Jurkat, Clone E6-1 (cell line): Measurements from ENCODE around the gene RAB3C. TPM values are rescaled to one million over a fixed set of nuclear protein-coding genes. Genes with fewer than 3 reads are reported as not detected.
"Not testable (repeated sequence)": the region's sequence is repeated elsewhere in the genome, so short reads cannot be mapped to it uniquely, and the experiment has no call there.

Experiments
- DNase-seq: peaks from one replicate; pipeline ENCODE4 v3.0.0-alpha.2; 2011; ENCODE audit warnings: low read depth, low spot score
- H3K4me3 ChIP-seq: 2 replicates; pipeline ENCODE4 v1.5.1; 2011; ENCODE audit warnings: mild to moderate bottlenecking, low read length, control low read depth, moderate library complexity
- polyA plus RNA-seq: library from polyadenylated mRNA; unstranded; fragments of >200 nt; gene quantifications from one replicate; pipeline ENCODE4 v1.2.1, GENCODE V29; 2012; ENCODE audit warnings: missing spikeins; ENCODE audit not compliant: insufficient read length, insufficient read depth

RAB3C gene
- not detected for polyA plus RNA-seq

GRCh38 chr5:58582803-58583491, at the start of gene RAB3C:
Gene RAB3C (plus strand): TSS chr5:58583075. CDS start chr5:58583209, 134 bp downstream.
- DNase-seq: no peak
- no peak within 1 kb of the TSS for H3K4me3 ChIP-seq

DNA sequence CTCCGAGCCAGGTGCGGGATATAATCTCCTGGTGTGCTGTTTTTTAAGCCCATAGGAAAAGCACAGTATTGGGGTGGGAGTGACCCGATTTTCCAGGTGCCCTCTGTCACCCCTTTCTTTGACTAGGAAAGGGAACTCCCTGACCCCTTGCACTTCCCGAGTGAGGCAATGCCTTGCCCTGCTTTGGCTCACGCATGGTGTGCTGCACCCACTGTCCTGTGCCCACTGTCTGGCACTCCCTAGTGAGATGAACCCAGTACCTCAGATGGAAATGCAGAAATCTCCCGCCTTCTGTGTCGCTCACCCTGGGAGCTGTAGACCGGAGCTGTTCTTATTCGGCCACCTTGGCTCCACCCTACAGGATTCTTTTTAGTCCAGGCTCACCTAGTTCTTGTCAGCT, 40.9 kb upstream of the RAB3C start:
- H3K4me3 ChIP-seq, DNase-seq: not testable (repeated sequence)

DNA sequence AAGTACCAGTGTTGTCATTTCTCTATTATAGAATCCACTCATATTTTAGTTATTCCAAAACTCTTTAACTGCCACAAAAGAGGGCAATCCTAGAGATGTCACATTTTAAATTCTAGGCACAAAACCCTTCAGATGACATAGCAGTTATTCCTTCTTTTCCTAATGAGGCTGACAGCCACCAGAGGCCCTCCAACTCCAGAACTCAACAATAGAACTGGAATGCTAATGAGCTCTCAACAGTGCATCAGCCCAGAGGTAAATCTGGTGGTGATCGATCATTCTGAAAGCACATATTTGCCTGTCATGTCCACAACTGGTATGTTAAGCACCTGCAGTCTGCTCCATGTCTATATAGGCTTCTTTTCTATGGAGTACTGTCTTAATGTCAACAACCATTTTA, 40.2 kb upstream of the RAB3C start:
- DNase-seq: no peak
- no peak overlapping the region for H3K4me3 ChIP-seq

GRCh38 chr5:58543723-58544122, 39.2 kb upstream of the RAB3C start:
- no peak for DNase-seq
- H3K4me3 ChIP-seq: no peak overlapping the region

DNA sequence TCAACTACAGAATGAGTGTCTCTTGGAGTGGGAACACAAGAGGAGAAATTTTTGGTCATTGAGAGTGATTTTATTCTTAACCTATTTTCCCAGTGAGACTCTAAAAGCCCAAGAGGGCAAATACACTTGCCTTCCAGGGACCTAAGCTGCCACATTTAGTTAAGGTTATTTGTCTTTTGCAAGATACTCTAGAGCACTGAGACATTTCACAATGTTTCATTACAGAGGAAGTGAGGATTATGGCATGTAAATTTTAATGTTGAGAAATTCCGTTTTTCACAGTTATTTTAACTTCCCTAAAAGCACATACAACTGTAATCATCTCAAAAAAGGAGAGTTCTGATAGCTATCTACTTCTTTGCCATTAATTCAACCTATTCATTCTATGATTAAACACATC, 38.7 kb upstream of the RAB3C start:
- no peak overlapping the region for H3K4me3 ChIP-seq
- DNase-seq: no peak

GRCh38 chr5:58544926-58545325, 37.9 kb upstream of the RAB3C start:
- no peak for DNase-seq

GRCh38 chr5:58545912-58546311, 37.0 kb upstream of the RAB3C start:
- DNase-seq: no peak
- H3K4me3 ChIP-seq: no peak overlapping the region

More at GRCh38 chr5:58544926-58545325, 37.9 kb upstream of the RAB3C start:
- H3K4me3 ChIP-seq: no peak overlapping the region

DNA sequence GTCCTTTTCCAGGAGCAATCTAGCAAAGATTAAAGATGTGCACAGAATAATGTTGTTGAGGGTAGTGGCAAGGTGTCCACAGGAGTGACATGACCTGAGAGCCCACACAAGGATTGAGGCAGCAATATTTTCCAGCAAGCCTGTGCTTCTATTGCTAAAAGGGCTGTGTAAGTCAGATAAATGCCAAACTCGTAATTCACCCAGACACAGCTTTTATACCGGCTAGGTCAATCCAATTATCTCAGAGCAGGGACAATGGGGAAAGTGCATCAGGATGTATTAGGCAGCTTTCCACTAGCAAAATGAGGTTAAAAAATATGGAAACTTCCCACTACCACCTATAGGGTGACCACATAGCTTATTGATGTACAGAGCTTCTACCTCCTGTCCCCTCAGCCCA, 34.8 kb upstream of the RAB3C start:
- no peak overlapping the region for H3K4me3 ChIP-seq
- no peak for DNase-seq

DNA sequence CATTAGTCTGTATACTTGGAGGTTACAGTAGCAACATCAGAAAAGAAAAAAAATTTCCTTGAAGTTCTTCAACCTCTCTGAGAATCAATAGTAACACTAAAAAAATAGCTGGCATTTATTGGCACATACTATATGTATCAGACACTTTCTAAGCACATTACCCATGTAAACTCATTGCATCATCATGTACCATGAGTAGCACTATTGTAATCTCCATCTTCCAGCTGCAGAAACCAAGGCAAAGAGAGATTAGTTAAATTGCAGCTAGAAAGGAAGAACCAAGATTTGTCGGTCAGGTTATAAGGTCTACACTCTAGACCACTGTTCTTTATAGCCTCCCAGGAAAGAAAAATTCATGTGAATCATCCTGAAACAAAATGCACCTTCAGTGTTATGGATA, 31.4 kb upstream of the RAB3C start:
- DNase-seq: no peak

GRCh38 chr5:58557665-58558338, 25.1 kb upstream of the RAB3C start:
- DNase-seq, H3K4me3 ChIP-seq: not testable (repeated sequence)

More for the DNA sequence above, 31.4 kb upstream of the RAB3C start:
- no peak overlapping the region for H3K4me3 ChIP-seq

DNA sequence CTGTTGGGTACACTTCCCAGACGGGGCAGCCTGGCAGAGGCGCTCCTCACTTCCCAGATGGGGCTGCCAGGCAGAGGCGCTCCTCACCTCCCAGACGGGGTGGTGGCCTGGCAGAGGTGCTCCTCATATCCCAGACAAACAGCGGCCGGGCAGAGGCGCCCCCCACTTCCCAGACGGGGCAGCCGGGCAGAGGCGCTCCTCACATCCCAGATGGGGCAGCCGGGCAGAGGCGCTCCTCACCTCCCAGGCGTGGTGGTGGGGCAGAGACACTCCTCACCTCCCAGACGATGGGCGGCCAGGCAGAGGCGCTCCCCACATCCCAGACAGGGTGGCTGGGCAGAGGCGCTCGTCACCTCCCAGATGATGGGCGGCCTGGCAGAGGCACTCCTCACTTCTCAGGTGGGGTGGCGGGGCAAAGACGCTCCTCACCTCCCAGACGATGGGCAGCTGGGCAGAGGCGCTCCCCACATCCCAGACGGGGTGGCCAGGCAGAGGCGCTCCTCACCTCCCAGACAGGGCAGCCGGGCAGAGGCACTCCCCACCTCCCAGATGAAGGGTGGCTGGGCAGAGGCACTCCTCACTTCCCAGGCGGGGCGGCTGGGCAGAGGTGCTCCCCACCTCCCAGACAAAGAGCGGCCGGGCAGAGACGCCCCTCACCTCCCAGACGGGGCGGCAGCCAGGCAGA, 19.7 kb upstream of the RAB3C start:
- H3K4me3 ChIP-seq, DNase-seq: not testable (repeated sequence)

GRCh38 chr5:58564043-58564832, 18.6 kb upstream of the RAB3C start:
- not testable (repeated sequence) for H3K4me3 ChIP-seq, DNase-seq

- no peak overlapping the region for H3K4me3 ChIP-seq
- no peak for DNase-seq
These were observed 17.8 kb upstream of the RAB3C start for GRCh38 chr5:58565033-58565432.

GRCh38 chr5:58571501-58571900, 11.4 kb upstream of the RAB3C start:
- no peak overlapping the region for H3K4me3 ChIP-seq
- DNase-seq: no peak

DNA sequence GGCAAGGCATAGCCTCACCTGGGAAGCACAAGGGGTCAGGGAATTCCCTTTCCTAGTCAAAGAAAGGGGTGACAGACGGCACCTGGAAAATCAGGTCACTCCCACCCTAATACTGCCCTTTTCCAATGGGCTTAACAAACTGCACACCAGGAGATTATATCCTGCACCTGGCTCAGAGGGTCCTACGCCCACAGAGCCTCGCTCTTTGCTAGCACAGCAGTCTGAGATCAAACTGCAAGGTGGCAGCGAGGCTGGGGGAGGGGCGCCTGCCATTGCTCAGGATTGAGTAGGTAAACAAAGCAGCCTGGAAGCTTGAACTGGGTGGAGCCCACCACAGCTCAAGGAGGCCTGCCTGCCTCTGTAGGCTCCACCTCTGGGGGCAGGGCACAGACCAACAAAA, 9.9 kb upstream of the RAB3C start:
- not testable (repeated sequence) for H3K4me3 ChIP-seq, DNase-seq

- no peak for DNase-seq
- no peak overlapping the region for H3K4me3 ChIP-seq
These were observed 3.1 kb upstream of the RAB3C start for GRCh38 chr5:58579781-58580180.

GRCh38 chr5:58582019-58582802, 664 bp upstream of the RAB3C start:
- no peak overlapping the region for H3K4me3 ChIP-seq
- no peak for DNase-seq

GRCh38 chr5:58595952-58596351, 13.1 kb downstream of the RAB3C start:
- DNase-seq: no peak

DNA sequence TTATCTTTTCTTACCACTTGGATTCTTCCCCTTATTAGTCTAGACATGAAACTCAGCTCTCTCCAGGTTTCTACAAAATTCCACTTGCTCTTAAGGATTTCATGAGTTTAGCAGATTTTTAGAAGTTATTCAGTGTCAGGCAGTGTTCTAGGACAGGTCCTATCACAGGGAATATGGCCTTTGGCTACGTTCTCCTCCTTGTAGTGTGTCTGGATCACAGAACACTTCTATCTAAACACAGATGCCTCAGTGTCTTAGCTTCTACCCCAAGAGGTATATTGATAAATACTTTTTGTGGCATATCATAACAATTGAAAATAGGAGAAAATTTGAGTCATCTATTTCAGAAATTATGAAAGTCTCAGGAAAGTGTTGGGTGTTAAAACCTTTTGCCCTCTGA, 15.6 kb downstream of the RAB3C start:
- H3K4me3 ChIP-seq: no peak overlapping the region
- no peak for DNase-seq

More at GRCh38 chr5:58595952-58596351, 13.1 kb downstream of the RAB3C start:
- H3K4me3 ChIP-seq: no peak overlapping the region
